Upper lobe of left lung (tissue), 4 donors: ENCODE data around the gene ZSCAN31.

Source experiments
- CTCF ChIP-seq, 6 experiments: fragments of 450-650 bp in 4 of 6; fragments of 200-600 bp in 2 of 6; sonication (generic) in 2 of 6; IDR thresholded peaks; one replicate each; pipeline ENCODE4 v1.5.1; 2016 to 2019; ENCODE audit warnings: antibody characterized with exemption in 6 of 6
- EP300 ChIP-seq, 4 donors: sonication (generic); formaldehyde crosslinking; IDR thresholded peaks; one replicate each; pipeline ENCODE4 v1.5.1; 2017; ENCODE audit warnings: antibody characterized with exemption in 4 of 4, control low read depth in 2 of 4
- POLR2A ChIP-seq, 4 donors: fragments of 450-650 bp; IDR thresholded peaks; one replicate each; pipeline ENCODE4 v1.5.1; 2016 to 2017; ENCODE audit warnings: antibody characterized with exemption in 4 of 4, mild to moderate bottlenecking in 2 of 4
- POLR2AphosphoS5 ChIP-seq, 2 donors: sonication (generic); formaldehyde crosslinking; IDR thresholded peaks; one replicate each; pipeline ENCODE4 v1.5.1; 2017; ENCODE audit warnings: antibody characterized with exemption in 2 of 2

GRCh38 chr6:28334286-28335039 is 1.5 kb downstream of the ZSCAN31 start:
- TF ChIP-seq POLR2A (IDR thresholded peaks at IDR 0.05): no peak
- no peak for TF ChIP-seq CTCF (IDR thresholded peaks at IDR 0.05)
- no peak for TF ChIP-seq POLR2AphosphoS5 (IDR thresholded peaks at IDR 0.05)
- TF ChIP-seq EP300 (IDR thresholded peaks at IDR 0.05): no peak
